Psoas muscle (tissue), 8 donors: ENCODE results near the gene UBA52. TPM values are rescaled to one million over a fixed set of nuclear protein-coding genes. Genes with fewer than 3 reads are reported as not detected.

Experiments
- ATAC-seq, 4 donors: fragments of 200-7000 bp; cut with Tn5 transposase; one replicate each; pipeline ENCODE4 v1.9.1; 2020; ENCODE audit warnings: moderate library complexity in 3 of 4, mild to moderate bottlenecking in 2 of 4
- DNase-seq, 2 donors: peaks; one replicate each; pipeline ENCODE4 v3.0.0-alpha.2; 2020
- H3K27ac ChIP-seq: fragments of 200-600 bp; one replicate; pipeline ENCODE4 v1.8.0; 2022
- H3K27me3 ChIP-seq, 3 donors: fragments of 200-600 bp in 1 of 3; one replicate each; pipeline versions ENCODE4 v1.6.1 to v1.8.0; 2013 to 2022; ENCODE audit warnings: low read length in 2 of 3, mild to moderate bottlenecking in 2 of 3, moderate library complexity in 1 of 3; ENCODE audit not compliant: insufficient read depth in 3 of 3
- H3K36me3 ChIP-seq, 2 donors: fragments of 200-600 bp in 1 of 2; one replicate each; pipeline versions ENCODE4 v1.6.1 to v1.8.0; 2013 to 2022; ENCODE audit warnings: low read depth in 1 of 2, mild to moderate bottlenecking in 1 of 2, moderate library complexity in 1 of 2; ENCODE audit not compliant: insufficient read depth in 1 of 2
- H3K4me1 ChIP-seq: fragments of 200-600 bp; one replicate; pipeline ENCODE4 v1.8.0; 2022
- H3K4me3 ChIP-seq: fragments of 200-600 bp; one replicate; pipeline ENCODE4 v1.8.0; 2022; ENCODE audit warnings: mild to moderate bottlenecking
- H3K9me3 ChIP-seq: fragments of 200-600 bp; one replicate; pipeline ENCODE4 v1.8.0; 2022
- WGBS, 3 donors: extraction: QIAGEN DNeasy Blood & Tissue Kit; methylation state at CpG; one replicate each; pipeline versions ENCODE4 v1.1.6 to v1.1.7; 2013; 5-methylcytosine and 5-hydroxymethylcytosine counted together
- intact Hi-C, 2 donors: fragments of 100-400 bp; cut with DNase I; formaldehyde crosslinking; loops; one replicate each; pipeline versions ENCODE4 v1.11.0 to v1.14.2; 2022
- polyA plus RNA-seq, 3 donors: library from polyadenylated mRNA; stranded (reverse); fragments of 200-250 nt; gene quantifications; one replicate each; pipeline ENCODE4 v1.2.3, GENCODE V29; 2013
- total RNA-seq, 4 donors: library from RNA; stranded (reverse); fragmentation: NEBNext Ultra II Directional in 2 of 4; extraction: Animal tissue kit (Norgen Biotek cat#: 25700) in 2 of 4; gene quantifications; one replicate each; pipeline versions ENCODE4 v1.2.1 to v1.2.4, GENCODE V29; 2021 to 2023
- TF ChIP-seq, protein P1 (sequence below): fragments of 200-600 bp; IDR thresholded peaks from one replicate; pipeline ENCODE4 v1.8.0; 2022; ENCODE audit warnings: antibody characterized with exemption
- donor health status: healthy with polysubstance abuse.
- donor health status: DM: no; HTN: no; CAD: no; lungs with moderate emphysema.
- donor health status: Bipolar disorder and iron deficiency.
- donor health status: healthy.
- donor health status: DM: yes; HTN: yes; CAD: no.
- donor health status: DM: no; HTN: no; CAD: no.
- donor health status: DM: no; HTN: no; CAD: no.
- donor health status: DM: yes; HTN: yes; CAD: no.

UBA52 gene
- total and polyA plus RNA-seq, 7 donors = 877 to 1,553 (median 1,005) TPM

DNA sequence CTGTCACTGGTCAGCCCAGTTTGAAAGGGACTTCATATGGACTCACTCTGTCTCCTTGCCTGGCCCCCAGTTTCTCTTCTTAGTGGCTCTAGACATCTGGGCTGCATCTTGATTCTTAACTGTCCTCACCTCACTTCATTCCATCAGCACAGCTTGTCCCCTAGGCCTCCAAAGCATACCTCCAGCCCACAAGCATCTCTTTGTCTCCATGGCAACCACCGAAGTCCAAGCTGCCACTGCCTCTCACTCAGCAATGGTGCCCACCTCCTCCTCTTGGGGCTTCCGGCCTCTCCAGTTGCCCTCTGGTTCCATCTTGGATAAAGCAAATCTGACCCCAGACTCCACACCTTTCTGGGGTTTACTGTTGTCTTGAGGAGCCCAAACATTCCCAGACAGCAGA is 55.2 kb downstream of the UBA52 start:
- DNase-seq = no peak
- TF ChIP-seq, protein P1, sequence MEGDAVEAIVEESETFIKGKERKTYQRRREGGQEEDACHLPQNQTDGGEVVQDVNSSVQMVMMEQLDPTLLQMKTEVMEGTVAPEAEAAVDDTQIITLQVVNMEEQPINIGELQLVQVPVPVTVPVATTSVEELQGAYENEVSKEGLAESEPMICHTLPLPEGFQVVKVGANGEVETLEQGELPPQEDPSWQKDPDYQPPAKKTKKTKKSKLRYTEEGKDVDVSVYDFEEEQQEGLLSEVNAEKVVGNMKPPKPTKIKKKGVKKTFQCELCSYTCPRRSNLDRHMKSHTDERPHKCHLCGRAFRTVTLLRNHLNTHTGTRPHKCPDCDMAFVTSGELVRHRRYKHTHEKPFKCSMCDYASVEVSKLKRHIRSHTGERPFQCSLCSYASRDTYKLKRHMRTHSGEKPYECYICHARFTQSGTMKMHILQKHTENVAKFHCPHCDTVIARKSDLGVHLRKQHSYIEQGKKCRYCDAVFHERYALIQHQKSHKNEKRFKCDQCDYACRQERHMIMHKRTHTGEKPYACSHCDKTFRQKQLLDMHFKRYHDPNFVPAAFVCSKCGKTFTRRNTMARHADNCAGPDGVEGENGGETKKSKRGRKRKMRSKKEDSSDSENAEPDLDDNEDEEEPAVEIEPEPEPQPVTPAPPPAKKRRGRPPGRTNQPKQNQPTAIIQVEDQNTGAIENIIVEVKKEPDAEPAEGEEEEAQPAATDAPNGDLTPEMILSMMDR = no peak
- no peak for ATAC-seq
- WGBS, 3 donors = 67 to 76% (median 72%) methylated on average over 2 of the region's 2 CpGs
- no peaks in the 10 kb centered on the region for H3K27me3 ChIP-seq
- no peak overlapping the region for H3K4me3 ChIP-seq
- H3K4me1 ChIP-seq = no peaks in the 10 kb centered on the region
- intact Hi-C loops = no loop called here
- H3K36me3 ChIP-seq = no peaks in the 10 kb centered on the region
- H3K9me3 ChIP-seq = no peaks in the 10 kb centered on the region
- H3K27ac ChIP-seq = no peak overlapping the region

Other genes with a start within 250 kb of the UBA52 start
- gene LSM4, start 248.8 kb upstream of the UBA52 start, total RNA-seq = 100 to 1,000 TPM in 2 of 4 donors, 10 to 100 TPM in 2; 87.9 to 136 (median 112) TPM
- gene LSM4, start 248.8 kb upstream of the UBA52 start, polyA plus RNA-seq = 100 to 1,000 TPM; 118 to 215 (median 139) TPM
- gene PGPEP1, start 231.3 kb upstream of the UBA52 start, total RNA-seq = 10 to 100 TPM; 18.3 to 47.8 (median 31.7) TPM
- 10 to 100 TPM in 1 of 3 donors, 1 to 10 TPM in 2; 8.0 to 13.8 (median 9.1) TPM for gene PGPEP1, start 231.3 kb upstream of the UBA52 start, polyA plus RNA-seq
- gene GDF15, start 185.7 kb upstream of the UBA52 start, total RNA-seq = 1 to 10 TPM in 2 of 4 donors, under 1 TPM in 2; 0.50 to 8.5 (median 2.2) TPM
- gene GDF15, start 185.7 kb upstream of the UBA52 start, polyA plus RNA-seq = 10 to 100 TPM in 1 of 3 donors, under 1 TPM in 2; 0.27 to 37.1 (median 0.35) TPM
- 1 to 10 TPM; 2.0 to 4.1 (median 2.4) TPM for gene LRRC25, start 174.2 kb upstream of the UBA52 start, total RNA-seq
- gene LRRC25, start 174.2 kb upstream of the UBA52 start, polyA plus RNA-seq = 1 to 10 TPM in 2 of 3 donors, under 1 TPM in 1; 0.65 to 5.2 (median 1.3) TPM
- gene SSBP4, start 152.5 kb upstream of the UBA52 start, total RNA-seq = 10 to 100 TPM; 29.1 to 46.1 (median 29.6) TPM
- 10 to 100 TPM; 25.8 to 37.8 (median 28.6) TPM for gene SSBP4, start 152.5 kb upstream of the UBA52 start, polyA plus RNA-seq
- 10 to 100 TPM in 3 of 4 donors, 1 to 10 TPM in 1; 9.8 to 17.0 (median 10.9) TPM for gene ISYNA1, start 133.7 kb upstream of the UBA52 start, total RNA-seq
- 1 to 10 TPM; 6.3 to 8.6 (median 8.0) TPM for gene ISYNA1, start 133.7 kb upstream of the UBA52 start, polyA plus RNA-seq
- 10 to 100 TPM; 17.5 to 40.2 (median 24.9) TPM for gene ELL, start 49.8 kb upstream of the UBA52 start, total RNA-seq
- gene ELL, start 49.8 kb upstream of the UBA52 start, polyA plus RNA-seq = 10 to 100 TPM in 1 of 3 donors, 1 to 10 TPM in 2; 7.5 to 12.3 (median 9.2) TPM
- 100 to 1,000 TPM in 2 of 4 donors, 10 to 100 TPM in 2; 94.4 to 137 (median 113) TPM for gene FKBP8, start 28.3 kb upstream of the UBA52 start, total RNA-seq
- 100 to 1,000 TPM in 2 of 3 donors, 10 to 100 TPM in 1; 92.8 to 143 (median 138) TPM for gene FKBP8, start 28.3 kb upstream of the UBA52 start, polyA plus RNA-seq
- 10 to 100 TPM; 38.9 to 76.5 (median 50.8) TPM for gene KXD1, start 14.0 kb upstream of the UBA52 start, total RNA-seq
- 100 to 1,000 TPM in 2 of 3 donors, 10 to 100 TPM in 1; 84.6 to 144 (median 122) TPM for gene KXD1, start 14.0 kb upstream of the UBA52 start, polyA plus RNA-seq
- 100 to 1,000 TPM in 1 of 4 donors, 10 to 100 TPM in 3; 52.1 to 105 (median 92.0) TPM for gene REX1BD, start 16.9 kb downstream of the UBA52 start, total RNA-seq
- gene REX1BD, start 16.9 kb downstream of the UBA52 start, polyA plus RNA-seq = 100 to 1,000 TPM in 1 of 3 donors, 10 to 100 TPM in 2; 67.7 to 105 (median 80.7) TPM
- 10 to 100 TPM in 3 of 4 donors, 1 to 10 TPM in 1; 8.3 to 20.2 (median 14.2) TPM for gene CRLF1, start 34.9 kb downstream of the UBA52 start, total RNA-seq
- 10 to 100 TPM; 15.6 to 28.4 (median 19.3) TPM for gene CRLF1, start 34.9 kb downstream of the UBA52 start, polyA plus RNA-seq
- gene TMEM59L, start 41.0 kb downstream of the UBA52 start, total RNA-seq = 1 to 10 TPM in 3 of 4 donors, under 1 TPM in 1; 0.79 to 3.2 (median 2.6) TPM
- gene TMEM59L, start 41.0 kb downstream of the UBA52 start, polyA plus RNA-seq = 1 to 10 TPM in 2 of 3 donors, under 1 TPM in 1; 0.85 to 4.8 (median 1.5) TPM
- 1 to 10 TPM; 5.2 to 9.9 (median 7.0) TPM for gene KLHL26, start 65.2 kb downstream of the UBA52 start, total RNA-seq
- gene KLHL26, start 65.2 kb downstream of the UBA52 start, polyA plus RNA-seq = 1 to 10 TPM; 3.1 to 4.1 (median 3.5) TPM
- gene CRTC1, start 111.8 kb downstream of the UBA52 start, total RNA-seq = 10 to 100 TPM in 2 of 4 donors, 1 to 10 TPM in 2; 8.1 to 12.5 (median 9.6) TPM
- 1 to 10 TPM; 4.5 to 6.6 (median 6.3) TPM for gene CRTC1, start 111.8 kb downstream of the UBA52 start, polyA plus RNA-seq
- 1 to 10 TPM in 2 of 4 donors, under 1 TPM in 1, not detected in 1; 0.12 to 1.8 (median 1.5) TPM for gene COMP, start 219.4 kb downstream of the UBA52 start, total RNA-seq
- under 1 TPM; 0.10 to 0.94 (median 0.75) TPM for gene COMP, start 219.4 kb downstream of the UBA52 start, polyA plus RNA-seq